Esophagus muscularis mucosa (tissue), 4 donors: ENCODE data around the gene ITGA5. TPM values are rescaled to one million over a fixed set of nuclear protein-coding genes. Genes with fewer than 3 reads are reported as not detected.
A peak's percentile ranks its signal among the peaks of the same experiment; 100 is the strongest.

Experiments used
- DNase-seq: peaks from one replicate; pipeline ENCODE4 v3.0.0-alpha.2; 2017; ENCODE audit errors: extremely low spot score
- H3K27ac ChIP-seq, 4 donors: fragments of 200-600 bp; sonication (generic); replicated peaks in 1 of 4; 1 replicate in 3 of 4; 2 replicates in 1 of 4; pipeline ENCODE4 v1.5.1; 2016 to 2019; ENCODE audit warnings: mild to moderate bottlenecking in 1 of 4
- H3K27me3 ChIP-seq, 4 donors: fragments of 200-600 bp; sonication (generic); one replicate each; pipeline versions ENCODE4 v1.5.1 to v1.6.0; 2016 to 2019
- H3K36me3 ChIP-seq, 4 donors: fragments of 200-600 bp; sonication (generic); one replicate each; pipeline ENCODE4 v1.5.1; 2016 to 2019
- H3K4me1 ChIP-seq, 4 donors: fragments of 200-600 bp; sonication (generic); one replicate each; pipeline ENCODE4 v1.5.1; 2016 to 2019
- H3K4me3 ChIP-seq, 4 donors: fragments of 200-600 bp; sonication (generic); 1 replicate in 2 of 4; 2 replicates in 2 of 4; pipeline ENCODE4 v1.5.1; 2016 to 2019; ENCODE audit warnings: mild to moderate bottlenecking in 4 of 4, moderate library complexity in 1 of 4
- H3K9me3 ChIP-seq, 4 donors: fragments of 200-600 bp; sonication (generic); 1 replicate in 3 of 4; 2 replicates in 1 of 4; pipeline ENCODE4 v1.5.1; 2016 to 2019
- CTCF ChIP-seq, 3 experiments: fragments of 200-600 bp in 2 of 3; fragments of 450-650 bp in 1 of 3; sonication (generic) in 2 of 3; IDR thresholded peaks; one replicate each; pipeline ENCODE4 v1.5.1; 2017 to 2019; ENCODE audit warnings: antibody characterized with exemption in 3 of 3, mild to moderate bottlenecking in 2 of 3, moderate library complexity in 1 of 3
- EP300 ChIP-seq: sonication (generic); formaldehyde crosslinking; IDR thresholded peaks from one replicate; pipeline ENCODE4 v1.6.1; 2017; ENCODE audit warnings: antibody characterized with exemption
- POLR2A ChIP-seq: fragments of 450-650 bp; IDR thresholded peaks from one replicate; pipeline ENCODE4 v1.6.1; 2017; ENCODE audit warnings: antibody characterized with exemption, moderate library complexity, mild to moderate bottlenecking, low read depth
- POLR2AphosphoS5 ChIP-seq, 2 donors: sonication (generic); formaldehyde crosslinking; IDR thresholded peaks; one replicate each; pipeline ENCODE4 v1.6.1; 2017; ENCODE audit warnings: antibody characterized with exemption in 2 of 2
- WGBS: methylation state at CpG from one replicate; pipeline ENCODE4 v1.1.5; 2018; 5-methylcytosine and 5-hydroxymethylcytosine counted together
- intact Hi-C: fragments of 100-400 bp; cut with DNase I; formaldehyde crosslinking; loops from one replicate; pipeline ENCODE4 v1.15.1; 2023
- total RNA-seq, 4 donors: library from RNA; depleted of rRNA; stranded (reverse); fragments of >200 nt; gene quantifications; one replicate each; pipeline versions ENCODE4 v1.1.0 to v1.2.1, GENCODE V29; 2016

Gene ITGA5
- total RNA-seq, 4 donors from 2014 or later = 264 to 785 (median 602) TPM

DNA sequence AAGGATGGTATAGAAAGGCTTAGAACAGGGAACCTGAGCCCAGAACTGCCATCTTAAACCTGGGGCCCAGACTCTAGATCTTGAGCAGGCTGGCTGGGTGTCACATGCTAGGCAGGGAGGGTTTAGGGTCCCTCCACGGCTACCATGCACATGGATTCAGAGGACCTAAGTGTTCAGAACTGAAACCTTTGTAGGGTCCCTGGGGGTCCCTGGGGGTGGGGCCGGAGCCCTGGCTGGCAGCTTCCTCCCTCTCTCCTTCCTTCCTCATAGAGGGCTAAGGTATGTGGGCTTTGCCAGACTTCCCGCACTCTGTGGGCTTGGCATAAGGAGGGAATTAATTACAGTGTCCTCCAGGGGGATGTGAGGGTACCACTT is 29.9 kb downstream of the ITGA5 start:
- DNase-seq = no peak
- Histone ChIP-seq H3K27me3 (no peaks in the 10 kb centered on the region), H3K27ac (no peak overlapping the region), H3K4me1 (peaks cover 15 to 38% (median 29%) of the 10 kb centered on the region in 4 donors), H3K36me3 (peaks cover 0 to 14% (median 4%) of the 10 kb centered on the region in 4 donors), H3K9me3 (no peaks in the 10 kb centered on the region), H3K4me3 (no peak overlapping the region)
- TF ChIP-seq CTCF (IDR thresholded peaks at IDR 0.05) (no peak), EP300 (no peak), POLR2AphosphoS5 (IDR thresholded peaks at IDR 0.05) (no peak), POLR2A (no peak)
- intact Hi-C loops = no loop called here
- WGBS = 80% methylated on average over 2 of the region's 3 CpGs

DNA sequence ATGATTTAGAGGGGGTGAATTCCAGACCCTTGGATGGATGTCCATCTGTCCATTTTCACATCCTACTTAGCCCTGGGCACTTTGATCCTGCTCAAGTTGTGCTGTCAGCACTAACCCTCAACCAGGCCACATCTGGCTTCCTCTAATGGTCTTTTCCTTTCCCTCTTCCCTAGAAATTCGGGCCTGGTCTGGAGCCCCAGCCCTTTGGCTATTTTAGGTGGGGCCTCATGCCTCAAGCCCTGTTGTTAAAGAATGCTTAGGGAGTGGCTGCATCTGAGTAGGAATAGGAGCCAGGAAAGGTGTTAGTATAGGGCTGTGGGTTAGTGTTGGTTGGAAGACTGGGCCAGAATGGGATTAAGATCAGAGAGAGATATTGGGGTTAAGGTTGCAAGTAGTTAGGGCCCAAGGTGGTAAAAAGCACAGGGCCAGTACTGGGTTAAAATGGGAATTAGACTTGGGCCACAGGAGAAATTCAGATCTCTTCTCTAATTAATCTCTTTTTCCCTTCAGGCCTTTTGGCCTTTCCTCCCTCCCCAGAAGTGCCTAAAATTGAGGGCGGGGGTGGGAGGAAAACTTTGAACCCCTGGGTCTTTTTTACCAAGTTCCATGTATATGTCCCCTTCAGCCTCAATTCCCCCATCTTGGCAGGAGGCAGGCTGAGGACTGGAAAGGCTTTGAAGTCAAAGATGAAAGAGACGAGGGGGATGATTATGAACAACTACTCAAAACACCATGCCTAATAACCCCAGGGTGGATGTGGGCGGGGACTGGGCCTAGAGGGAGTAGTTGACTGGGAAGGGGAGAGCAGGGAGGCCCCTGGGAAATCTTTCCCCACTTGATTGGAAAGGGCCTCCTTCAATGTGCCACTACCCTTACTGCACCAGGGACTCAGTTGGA is 30.6 kb downstream of the ITGA5 start:
- DNase-seq = no peak
- H3K27ac ChIP-seq = no peak overlapping the region
- no peak overlapping the region for H3K4me3 ChIP-seq
- WGBS = 79% methylated on average over 4 of the region's 4 CpGs
- no peaks in the 10 kb centered on the region for H3K9me3 ChIP-seq
- peaks cover 0 to 7% (median 2%) of the 10 kb centered on the region in 4 donors for H3K36me3 ChIP-seq
- intact Hi-C loops = no loop called here
- H3K4me1 ChIP-seq = peaks cover 15 to 37% (median 29%) of the 10 kb centered on the region in 4 donors
- TF ChIP-seq CTCF (IDR thresholded peaks at IDR 0.05) = no peak
- TF ChIP-seq EP300 = no peak
- no peak for TF ChIP-seq POLR2A
- TF ChIP-seq POLR2AphosphoS5 (IDR thresholded peaks at IDR 0.05) = no peak
- H3K27me3 ChIP-seq = no peaks in the 10 kb centered on the region

DNA sequence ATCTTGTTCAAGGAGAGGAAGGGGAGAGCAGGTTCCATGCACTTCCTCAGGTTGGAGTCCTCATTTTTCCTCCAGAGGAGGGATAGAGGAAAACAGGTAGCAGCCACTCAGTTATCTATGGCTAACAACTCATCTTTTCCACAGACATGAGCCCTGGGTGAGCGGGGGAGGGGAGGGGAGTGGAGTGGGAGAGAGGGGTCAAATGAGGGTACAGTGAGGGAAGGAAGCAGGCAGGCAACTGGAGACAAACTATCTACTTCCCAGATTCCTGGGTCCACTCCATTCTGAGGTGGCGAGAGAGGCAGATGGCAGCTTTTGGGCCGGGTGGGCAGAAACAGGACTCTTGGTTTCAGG is 32.0 kb downstream of the ITGA5 start:
- Histone ChIP-seq H3K27me3 (no peaks in the 10 kb centered on the region), H3K36me3 (no peaks in the 10 kb centered on the region), H3K27ac (no peak overlapping the region), H3K4me1 (peaks cover 15 to 34% (median 27%) of the 10 kb centered on the region in 4 donors), H3K4me3 (no peak overlapping the region), H3K9me3 (no peaks in the 10 kb centered on the region)
- intact Hi-C loops = no loop called here
- 93% methylated on average over 3 of the region's 3 CpGs for WGBS
- DNase-seq = no peak
- no peak for TF ChIP-seq POLR2AphosphoS5 (IDR thresholded peaks at IDR 0.05)

GRCh38 chr12:54386403-54387113 is 32.5 kb downstream of the ITGA5 start:
- H3K9me3 ChIP-seq = no peaks in the 10 kb centered on the region
- intact Hi-C loops = no loop called here
- no peaks in the 10 kb centered on the region for H3K27me3 ChIP-seq
- H3K4me3 ChIP-seq = no peak overlapping the region
- 89% methylated on average over 3 of the region's 3 CpGs for WGBS
- H3K36me3 ChIP-seq = no peaks in the 10 kb centered on the region
- TF ChIP-seq CTCF (IDR thresholded peaks at IDR 0.05) = no peak
- TF ChIP-seq EP300 = no peak
- no peak for TF ChIP-seq POLR2AphosphoS5 (IDR thresholded peaks at IDR 0.05)
- no peak for TF ChIP-seq POLR2A
- H3K4me1 ChIP-seq = peaks cover 12 to 28% (median 22%) of the 10 kb centered on the region in 4 donors
- DNase-seq = no peak
- H3K27ac ChIP-seq = no peak overlapping the region

GRCh38 chr12:54385251-54385914 is 33.7 kb downstream of the ITGA5 start:
- H3K4me1 ChIP-seq = peaks cover 7 to 18% (median 11%) of the 10 kb centered on the region in 4 donors
- no peaks in the 10 kb centered on the region for H3K36me3 ChIP-seq
- intact Hi-C loops = no loop called here
- WGBS = 59% methylated on average over 10 of the region's 10 CpGs
- peak overlapping the region; percentile 37 to 58 (median 49) for H3K27ac ChIP-seq
- no peak for TF ChIP-seq CTCF (IDR thresholded peaks at IDR 0.05)
- TF ChIP-seq POLR2A = no peak
- no peak for TF ChIP-seq POLR2AphosphoS5 (IDR thresholded peaks at IDR 0.05)
- TF ChIP-seq EP300 = no peak
- no peaks in the 10 kb centered on the region for H3K9me3 ChIP-seq
- H3K27me3 ChIP-seq = no peaks in the 10 kb centered on the region
- no peak overlapping the region for H3K4me3 ChIP-seq
- no peak for DNase-seq
